Endometrial microvascular endothelial cells (primary cell): ENCODE data around the gene DIPK1A. TPM values are rescaled to one million over a fixed set of nuclear protein-coding genes. Genes with fewer than 3 reads are reported as not detected.

Source experiments
- in situ Hi-C: cut with HindIII; loops from 2 replicates; pipeline ENCODE4 v1.10.0; 2017; ENCODE audit warnings: low sequenced_read_pairs, low pct_unique_long_range_greater_than_20kb; ENCODE audit errors: inconsistent ontology term
- total RNA-seq: library from RNA; depleted of rRNA; stranded (reverse); fragments of >200 nt; gene quantifications from one replicate; pipeline ENCODE4 v1.2.3, GENCODE V29; 2015; ENCODE audit errors: inconsistent ontology term

The DIPK1A gene
- total RNA-seq, 1 donor from 2014 or later = 0.37 TPM

- in situ Hi-C loops = no loop called here
Measured at GRCh38 chr1:92855236-92855635, 106.0 kb downstream of the DIPK1A start.

- in situ Hi-C loops = no loop called here
Measured at GRCh38 chr1:92854101-92854785, 107.0 kb downstream of the DIPK1A start.

- in situ Hi-C loops = no loop called here
Measured at GRCh38 chr1:92853299-92853698, 108.0 kb downstream of the DIPK1A start.

- in situ Hi-C loops = no loop called here
Measured at GRCh38 chr1:92851729-92852128, 109.5 kb downstream of the DIPK1A start.

GRCh38 chr1:92850019-92850418 lies 111.2 kb downstream of the DIPK1A start:
- in situ Hi-C loops = no loop called here

GRCh38 chr1:92848201-92848600 lies 113.1 kb downstream of the DIPK1A start:
- in situ Hi-C loops = no loop called here

GRCh38 chr1:92845908-92846307 lies 115.4 kb downstream of the DIPK1A start:
- in situ Hi-C loops = no loop called here

GRCh38 chr1:92844439-92844838 lies 116.8 kb downstream of the DIPK1A start:
- in situ Hi-C loops = no loop called here

GRCh38 chr1:92843429-92844352 lies 117.6 kb downstream of the DIPK1A start:
- in situ Hi-C loops = no loop called here

GRCh38 chr1:92843046-92843423 lies 118.2 kb downstream of the DIPK1A start:
- in situ Hi-C loops = no loop called here

- in situ Hi-C loops = no loop called here
Measured at GRCh38 chr1:92842082-92843045, 118.9 kb downstream of the DIPK1A start.

GRCh38 chr1:92840600-92840999 lies 120.7 kb downstream of the DIPK1A start:
- in situ Hi-C loops = no loop called here

GRCh38 chr1:92839442-92839841 lies 121.8 kb downstream of the DIPK1A start:
- in situ Hi-C loops = no loop called here

- in situ Hi-C loops = no loop called here
Measured at GRCh38 chr1:92838519-92838918, 122.7 kb downstream of the DIPK1A start.

- in situ Hi-C loops = no loop called here
Measured at GRCh38 chr1:92837062-92837461, 124.2 kb downstream of the DIPK1A start.

- in situ Hi-C loops = no loop called here
Measured at GRCh38 chr1:92834617-92835016, 126.6 kb downstream of the DIPK1A start.

GRCh38 chr1:92833840-92834239 lies 127.4 kb downstream of the DIPK1A start:
- in situ Hi-C loops = no loop called here

- in situ Hi-C loops = no loop called here
Measured at GRCh38 chr1:92832537-92833114, 128.6 kb downstream of the DIPK1A start.
